ENCODE data around the gene ALDH7A1.
"Not testable (repeated sequence)": the region's sequence is repeated elsewhere in the genome, so short reads cannot be mapped to it uniquely, and the experiment has no call there.

The ALDH7A1 gene

DNA sequence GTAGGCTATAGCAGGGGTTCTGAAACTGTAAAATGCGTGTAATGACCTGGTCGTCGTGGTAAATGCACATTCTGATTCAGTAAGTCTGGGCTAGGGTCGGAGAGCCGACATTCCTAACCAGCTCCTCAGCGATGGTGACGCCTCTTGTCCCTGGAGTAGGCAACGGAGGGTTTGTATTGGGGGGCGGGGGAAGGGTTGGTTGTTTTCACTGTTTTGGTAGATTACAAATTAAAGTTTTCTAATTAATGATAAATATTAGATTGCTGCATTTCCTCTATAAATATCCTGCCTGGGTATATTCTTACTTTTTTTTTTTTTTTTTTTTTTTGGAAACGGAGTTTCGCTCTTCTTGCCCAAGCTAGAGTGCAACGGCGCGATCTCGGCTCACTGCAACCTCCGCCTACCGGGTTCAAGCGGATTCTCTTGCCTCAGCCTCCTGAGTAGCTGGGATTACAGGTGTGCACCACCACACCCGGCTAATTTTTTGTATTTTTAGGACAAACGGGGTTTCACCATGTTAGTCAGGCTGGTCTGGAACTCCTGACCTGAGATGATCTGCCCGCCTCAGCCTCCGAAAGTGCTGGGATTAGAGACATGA lies 566 bp upstream of the ALDH7A1 start:
- DNase-seq (ENCODE audit: low read depth in 2 of 2): no peak

- DNase-seq (ENCODE audit: low read depth in 2 of 2): no peak
Measured at GRCh38 chr5:126591549-126591948, 3.5 kb downstream of the ALDH7A1 start.

- DNase-seq (ENCODE audit: low read depth in 2 of 2): no peak
Measured at GRCh38 chr5:126589536-126590297, 5.3 kb downstream of the ALDH7A1 start.

GRCh38 chr5:126587551-126588390 lies 7.2 kb downstream of the ALDH7A1 start:
- no peak for DNase-seq (ENCODE audit: low read depth in 2 of 2)

DNA sequence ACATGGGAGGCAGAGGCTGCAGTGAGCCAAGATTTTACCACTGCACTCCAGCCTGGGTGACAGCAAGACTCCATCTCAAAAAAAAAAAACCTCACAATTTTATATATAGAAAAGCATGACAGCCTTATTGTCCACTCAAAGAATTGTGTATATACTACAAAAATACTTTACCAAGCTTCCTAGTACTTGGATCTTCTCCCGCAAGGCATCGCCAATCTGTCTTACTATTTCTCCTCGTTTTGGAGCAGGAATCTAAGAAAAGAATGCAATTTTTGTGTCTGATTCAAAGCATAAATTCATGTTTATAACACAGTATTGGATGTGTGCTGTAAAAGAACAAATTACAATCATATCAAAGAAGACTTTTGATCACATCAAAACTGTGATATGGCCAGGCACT lies 11.3 kb downstream of the ALDH7A1 start:
- DNase-seq (ENCODE audit: low read depth in 2 of 2): no peak

DNA sequence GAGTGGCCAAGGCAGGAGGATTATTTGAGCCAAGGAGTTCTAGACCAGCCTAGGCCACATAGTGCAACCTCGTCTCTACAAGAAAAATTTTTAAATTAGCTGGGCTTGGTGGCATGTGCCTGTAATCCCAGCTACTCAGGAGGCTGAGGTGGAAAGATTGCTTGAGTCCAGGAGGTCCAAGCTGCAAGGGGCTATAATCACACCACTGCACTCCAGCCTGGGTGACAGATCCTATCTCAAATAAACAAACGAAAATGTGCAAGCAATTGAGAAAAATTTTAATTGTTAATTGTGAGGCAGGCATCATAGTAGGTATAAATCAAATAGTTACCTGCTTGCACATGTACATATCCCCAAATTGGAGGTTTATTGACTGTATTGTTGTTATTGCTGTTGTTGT lies 15.3 kb downstream of the ALDH7A1 start:
- DNase-seq (ENCODE audit: low read depth in 2 of 2): no peak

DNA sequence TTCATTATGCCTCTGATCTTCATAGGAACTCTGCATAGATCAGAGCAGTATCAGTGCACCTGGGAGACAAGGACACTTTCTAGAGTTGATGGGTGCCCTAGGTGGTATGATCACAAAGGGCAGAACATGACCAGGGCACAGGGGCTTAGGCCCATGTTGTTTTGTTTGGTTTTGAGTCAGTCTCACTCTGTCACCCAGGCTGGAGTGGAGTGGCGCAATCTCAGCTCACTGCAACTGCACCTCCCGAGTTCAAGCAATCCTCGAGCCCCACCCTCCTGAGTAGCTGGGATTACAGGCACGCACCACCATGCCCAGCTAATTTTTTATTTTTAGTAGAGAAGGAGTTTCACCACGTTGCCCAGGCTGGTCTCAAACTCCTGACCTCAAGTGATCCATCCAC lies 17.6 kb downstream of the ALDH7A1 start:
- DNase-seq (ENCODE audit: low read depth in 2 of 2): no peak

GRCh38 chr5:126576974-126577373 lies 18.0 kb downstream of the ALDH7A1 start:
- no peak for DNase-seq (ENCODE audit: low read depth in 2 of 2)

DNA sequence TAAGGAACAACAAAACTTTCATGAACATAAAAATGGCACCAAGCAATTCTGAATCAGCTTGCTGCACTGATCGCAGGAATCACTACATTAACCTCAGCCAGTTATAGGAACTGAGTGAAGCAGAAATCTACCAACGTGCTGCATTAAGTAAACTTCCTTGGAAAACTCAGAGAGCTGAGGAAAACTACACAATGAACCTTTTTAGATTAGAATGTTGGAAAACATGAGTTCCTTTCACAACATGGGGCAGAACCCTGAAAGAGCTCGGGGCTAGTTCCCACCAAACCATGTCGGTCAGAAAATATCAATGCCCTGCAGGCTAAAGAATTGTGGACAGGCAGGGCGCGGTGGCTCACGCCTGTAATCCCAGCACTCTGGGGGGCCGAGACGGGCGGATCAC lies 19.4 kb downstream of the ALDH7A1 start:
- DNase-seq (ENCODE audit: low read depth in 2 of 2): no peak

GRCh38 chr5:126568206-126568755 lies 26.7 kb downstream of the ALDH7A1 start:
- no peak for DNase-seq (ENCODE audit: low read depth in 2 of 2)

DNA sequence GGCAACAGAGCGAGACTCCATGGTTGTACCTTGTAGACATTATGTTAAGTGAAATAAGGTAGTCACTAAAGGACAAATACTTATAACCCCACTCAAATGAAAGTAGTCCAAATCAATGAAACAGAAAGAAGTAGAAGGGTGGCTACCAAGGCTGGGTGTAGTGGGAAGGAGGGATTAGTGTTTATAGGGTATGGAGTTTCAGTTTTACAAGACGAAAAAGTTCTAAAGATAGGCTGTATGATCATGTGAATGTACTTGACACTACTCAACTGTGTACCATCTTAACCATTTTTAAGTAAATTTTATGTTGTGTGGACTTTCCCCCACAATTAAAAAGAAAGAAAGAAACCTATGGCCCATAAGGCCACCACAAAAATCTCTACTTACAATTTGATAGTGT lies 32.2 kb downstream of the ALDH7A1 start:
- DNase-seq (ENCODE audit: low read depth in 2 of 2): no peak

DNA sequence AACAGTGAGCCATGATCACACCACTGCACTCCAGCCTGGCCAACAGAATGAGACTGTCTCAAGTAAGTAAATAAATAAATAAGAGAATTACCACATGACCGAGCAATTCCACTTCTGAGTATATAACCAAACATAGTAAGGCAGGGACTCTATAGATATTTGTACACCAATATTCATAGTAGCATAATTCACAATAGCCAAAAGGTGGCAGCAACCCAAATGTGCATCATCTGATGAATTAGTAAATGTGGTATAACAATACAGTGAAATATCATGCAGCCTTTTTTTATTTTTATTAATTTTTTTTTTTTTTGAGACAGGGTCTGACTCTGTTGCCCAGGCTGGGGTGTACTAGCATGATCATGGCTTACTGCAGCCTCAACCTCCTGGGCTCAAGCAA lies 33.1 kb downstream of the ALDH7A1 start:
- DNase-seq (ENCODE audit: low read depth in 2 of 2): no peak

GRCh38 chr5:126555101-126555500 lies 39.9 kb downstream of the ALDH7A1 start:
- DNase-seq (ENCODE audit: low read depth in 2 of 2): not testable (repeated sequence)

DNA sequence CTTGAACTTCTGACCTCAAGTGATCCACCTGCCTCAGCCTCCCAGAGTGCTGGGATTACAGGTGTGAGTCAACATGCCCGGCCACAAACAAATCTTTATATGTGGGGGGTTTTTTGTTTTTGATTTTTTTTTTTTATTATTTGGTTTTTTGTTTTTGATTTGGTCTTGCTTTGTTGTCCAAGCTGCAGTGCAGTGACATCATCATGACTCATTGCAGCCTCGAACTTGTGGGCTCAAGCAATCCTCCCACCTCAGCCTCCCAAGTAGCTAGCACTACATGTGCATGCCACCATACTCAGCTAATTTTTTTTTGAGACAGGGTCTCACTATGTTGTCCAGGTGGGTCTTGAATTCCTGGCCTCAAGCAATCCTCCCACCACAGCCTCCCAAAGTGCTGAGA lies 42.4 kb downstream of the ALDH7A1 start:
- no peak for DNase-seq (ENCODE audit: low read depth in 2 of 2)

GRCh38 chr5:126544087-126544740 lies 50.8 kb downstream of the ALDH7A1 start:
- no peak for DNase-seq (ENCODE audit: low read depth in 2 of 2)

DNA sequence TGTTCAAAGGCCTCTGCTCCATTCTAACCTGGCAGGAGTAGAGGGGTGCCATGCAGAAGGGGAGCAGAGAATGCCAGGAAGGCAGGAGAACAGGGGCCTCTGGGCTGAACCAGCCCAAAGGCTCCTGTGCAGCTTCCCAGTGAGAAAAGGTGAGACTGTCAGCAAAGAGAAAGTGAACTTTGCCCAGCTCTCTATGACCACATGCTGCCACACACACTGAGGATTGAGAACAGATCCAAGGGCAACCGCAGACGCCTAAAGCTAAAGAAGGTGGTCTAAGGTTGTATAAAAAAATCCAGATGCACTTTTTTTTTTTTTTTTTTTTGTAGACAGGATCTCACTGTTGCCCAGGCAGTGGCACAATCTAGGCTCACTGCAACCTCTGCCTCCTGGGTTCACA lies 51.4 kb downstream of the ALDH7A1 start:
- DNase-seq (ENCODE audit: low read depth in 2 of 2): no peak

DNA sequence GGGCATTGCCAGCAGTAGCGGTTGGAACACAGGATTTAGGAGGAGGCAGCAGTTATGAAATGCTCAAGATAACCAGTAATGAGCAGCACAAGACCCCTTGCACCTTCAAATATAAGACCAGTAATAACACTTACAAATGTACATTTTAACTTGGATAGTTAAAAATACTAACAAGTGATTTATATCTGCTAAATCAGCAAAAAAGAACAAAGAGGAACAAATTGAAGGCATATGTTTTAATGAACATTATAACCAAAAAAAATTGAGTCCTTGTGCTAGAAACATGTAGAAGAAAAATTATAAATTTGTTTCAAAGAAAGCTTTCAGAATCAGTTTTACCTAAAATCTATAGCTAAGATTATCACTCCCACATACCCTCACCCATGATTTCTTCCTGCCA lies 52.0 kb downstream of the ALDH7A1 start:
- DNase-seq (ENCODE audit: low read depth in 2 of 2): no peak

GRCh38 chr5:126542441-126542840 lies 52.6 kb downstream of the ALDH7A1 start:
- no peak for DNase-seq (ENCODE audit: low read depth in 2 of 2)

DNA sequence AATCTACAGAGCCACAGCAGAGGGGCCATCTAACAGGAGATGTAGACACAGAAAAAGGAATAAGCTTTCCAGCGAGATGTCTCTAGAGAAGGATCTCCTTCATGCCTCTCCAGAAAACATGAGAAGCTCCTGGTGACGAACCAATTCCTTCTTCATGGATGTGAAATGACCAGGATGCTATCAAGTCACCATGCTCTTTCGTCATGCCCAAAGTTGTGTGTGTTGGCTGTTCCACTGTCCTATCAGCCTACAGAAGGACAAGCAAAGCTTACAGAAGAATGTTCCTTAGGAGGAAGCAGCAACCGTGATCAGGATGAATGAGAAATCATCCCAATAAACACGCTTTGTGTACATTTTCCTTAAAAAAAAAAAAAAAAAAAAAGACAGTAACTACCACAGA lies 54.4 kb downstream of the ALDH7A1 start:
- DNase-seq (ENCODE audit: low read depth in 2 of 2): no peak

GRCh38 chr5:126538579-126538978 lies 56.4 kb downstream of the ALDH7A1 start:
- no peak for DNase-seq (ENCODE audit: low read depth in 2 of 2)

DNA sequence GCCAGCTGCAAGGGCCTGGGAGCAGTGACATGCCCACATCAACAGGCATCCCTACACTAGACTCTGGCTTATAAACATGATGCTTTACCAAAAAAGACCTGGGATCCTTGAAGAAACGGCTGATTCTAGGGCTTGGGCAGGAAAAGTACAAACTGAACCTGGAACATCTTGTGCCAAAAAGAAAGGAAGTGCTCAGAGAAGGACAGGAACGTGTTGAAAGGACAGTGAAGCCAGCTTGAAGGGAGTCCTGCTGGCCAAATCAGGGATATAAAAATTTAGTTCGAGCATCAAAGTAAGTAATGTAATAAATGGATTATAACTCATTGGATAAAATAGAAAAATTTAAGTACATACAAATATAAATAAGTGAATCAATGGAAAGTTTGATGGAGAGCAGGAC lies 58.1 kb downstream of the ALDH7A1 start:
- DNase-seq (ENCODE audit: low read depth in 2 of 2): no peak

Measured in stimulated activated CD4-positive, alpha-beta T cell treated with anti-CD3 and anti-CD28 coated beads, Interleukin-1b, Interleukin-23, amount 100 ng/mL, for 1 hour (primary cell).